ENCODE data around the gene NELL1.

GRCh38 chr11:20670932-20671403 is 1.6 kb downstream of the NELL1 start:
- no peak for TF ChIP-seq EP300 (IDR thresholded peaks at IDR 0.05; ENCODE audit: low read depth)
- TF ChIP-seq, protein P1, sequence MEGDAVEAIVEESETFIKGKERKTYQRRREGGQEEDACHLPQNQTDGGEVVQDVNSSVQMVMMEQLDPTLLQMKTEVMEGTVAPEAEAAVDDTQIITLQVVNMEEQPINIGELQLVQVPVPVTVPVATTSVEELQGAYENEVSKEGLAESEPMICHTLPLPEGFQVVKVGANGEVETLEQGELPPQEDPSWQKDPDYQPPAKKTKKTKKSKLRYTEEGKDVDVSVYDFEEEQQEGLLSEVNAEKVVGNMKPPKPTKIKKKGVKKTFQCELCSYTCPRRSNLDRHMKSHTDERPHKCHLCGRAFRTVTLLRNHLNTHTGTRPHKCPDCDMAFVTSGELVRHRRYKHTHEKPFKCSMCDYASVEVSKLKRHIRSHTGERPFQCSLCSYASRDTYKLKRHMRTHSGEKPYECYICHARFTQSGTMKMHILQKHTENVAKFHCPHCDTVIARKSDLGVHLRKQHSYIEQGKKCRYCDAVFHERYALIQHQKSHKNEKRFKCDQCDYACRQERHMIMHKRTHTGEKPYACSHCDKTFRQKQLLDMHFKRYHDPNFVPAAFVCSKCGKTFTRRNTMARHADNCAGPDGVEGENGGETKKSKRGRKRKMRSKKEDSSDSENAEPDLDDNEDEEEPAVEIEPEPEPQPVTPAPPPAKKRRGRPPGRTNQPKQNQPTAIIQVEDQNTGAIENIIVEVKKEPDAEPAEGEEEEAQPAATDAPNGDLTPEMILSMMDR (IDR thresholded peaks at IDR 0.05): no peak

Data from transverse colon (tissue), 3 donors.